Left ventricle myocardium inferior (tissue), 1 donor: ENCODE data around the gene LIMS2. TPM values are rescaled to one million over a fixed set of nuclear protein-coding genes. Genes with fewer than 3 reads are reported as not detected.

Source experiments
- DNase-seq: peaks from one replicate; pipeline ENCODE4 v3.0.0-alpha.2; 2020
- H3K27ac ChIP-seq: fragments of 200-600 bp; replicated peaks from 2 replicates; pipeline ENCODE4 v1.8.0; 2021
- H3K27me3 ChIP-seq: fragments of 200-600 bp; 2 replicates; pipeline ENCODE4 v1.8.0; 2021; ENCODE audit warnings: low read depth
- H3K36me3 ChIP-seq: fragments of 200-600 bp; 2 replicates; pipeline ENCODE4 v1.8.0; 2021
- H3K4me1 ChIP-seq: fragments of 200-600 bp; 2 replicates; pipeline ENCODE4 v1.8.0; 2021
- H3K4me3 ChIP-seq: fragments of 200-600 bp; 2 replicates; pipeline ENCODE4 v1.8.0; 2021; ENCODE audit warnings: mild to moderate bottlenecking, moderate library complexity
- H3K9me3 ChIP-seq: fragments of 200-600 bp; replicated peaks from 2 replicates; pipeline ENCODE4 v1.8.0; 2021
- intact Hi-C: fragments of 100-400 bp; cut with micrococcal nuclease; formaldehyde crosslinking; loops from one replicate; pipeline ENCODE4 v1.11.0; 2022
- total RNA-seq: library from RNA; stranded (reverse); fragmentation: NEBNext Ultra II Directional; extraction: Animal tissue kit (Norgen Biotek cat#: 25700); gene quantifications from one replicate; pipeline ENCODE4 v1.2.1, GENCODE V29; 2021
- TF ChIP-seq, protein P1 (sequence below): fragments of 200-600 bp; IDR thresholded peaks from 2 replicates; pipeline ENCODE4 v1.8.0; 2021; ENCODE audit warnings: antibody characterized with exemption, mild to moderate bottlenecking, borderline replicate concordance
- donor health status: DM: no; HTN: yes; CAD: no; lungs with severe emphysema.

The LIMS2 gene
- total RNA-seq, 1 donor from 2014 or later = 173 TPM

- no peak for DNase-seq
Observed at GRCh38 chr2:127643439-127644065, 31.8 kb downstream of the LIMS2 start.

GRCh38 chr2:127642706-127643438, 32.5 kb downstream of the LIMS2 start:
- intact Hi-C loops = no loop called here
- no peak overlapping the region for H3K4me3 ChIP-seq
- no peaks in the 10 kb centered on the region for H3K27me3 ChIP-seq
- H3K9me3 ChIP-seq = no peaks in the 10 kb centered on the region
- no peak for DNase-seq
- peaks cover 60% of the 10 kb centered on the region for H3K36me3 ChIP-seq
- peaks cover 97% of the 10 kb centered on the region for H3K4me1 ChIP-seq
- TF ChIP-seq, protein P1, sequence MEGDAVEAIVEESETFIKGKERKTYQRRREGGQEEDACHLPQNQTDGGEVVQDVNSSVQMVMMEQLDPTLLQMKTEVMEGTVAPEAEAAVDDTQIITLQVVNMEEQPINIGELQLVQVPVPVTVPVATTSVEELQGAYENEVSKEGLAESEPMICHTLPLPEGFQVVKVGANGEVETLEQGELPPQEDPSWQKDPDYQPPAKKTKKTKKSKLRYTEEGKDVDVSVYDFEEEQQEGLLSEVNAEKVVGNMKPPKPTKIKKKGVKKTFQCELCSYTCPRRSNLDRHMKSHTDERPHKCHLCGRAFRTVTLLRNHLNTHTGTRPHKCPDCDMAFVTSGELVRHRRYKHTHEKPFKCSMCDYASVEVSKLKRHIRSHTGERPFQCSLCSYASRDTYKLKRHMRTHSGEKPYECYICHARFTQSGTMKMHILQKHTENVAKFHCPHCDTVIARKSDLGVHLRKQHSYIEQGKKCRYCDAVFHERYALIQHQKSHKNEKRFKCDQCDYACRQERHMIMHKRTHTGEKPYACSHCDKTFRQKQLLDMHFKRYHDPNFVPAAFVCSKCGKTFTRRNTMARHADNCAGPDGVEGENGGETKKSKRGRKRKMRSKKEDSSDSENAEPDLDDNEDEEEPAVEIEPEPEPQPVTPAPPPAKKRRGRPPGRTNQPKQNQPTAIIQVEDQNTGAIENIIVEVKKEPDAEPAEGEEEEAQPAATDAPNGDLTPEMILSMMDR = no peak
- peak overlapping the region; percentile 94 for H3K27ac ChIP-seq

More at GRCh38 chr2:127643439-127644065, 31.8 kb downstream of the LIMS2 start:
- TF ChIP-seq, protein P1 = no peak
- intact Hi-C loops = no loop called here
- H3K27ac ChIP-seq = peak overlapping the region; percentile 94
- H3K27me3 ChIP-seq = no peaks in the 10 kb centered on the region
- no peak overlapping the region for H3K4me3 ChIP-seq
- no peaks in the 10 kb centered on the region for H3K9me3 ChIP-seq
- peaks cover 97% of the 10 kb centered on the region for H3K4me1 ChIP-seq
- H3K36me3 ChIP-seq = peaks cover 56% of the 10 kb centered on the region

GRCh38 chr2:127641846-127642507, 33.4 kb downstream of the LIMS2 start:
- peak overlapping the region; percentile 94 for H3K27ac ChIP-seq
- H3K27me3 ChIP-seq = no peaks in the 10 kb centered on the region
- intact Hi-C loops = no loop called here
- H3K4me1 ChIP-seq = peaks cover 97% of the 10 kb centered on the region
- H3K9me3 ChIP-seq = no peaks in the 10 kb centered on the region
- TF ChIP-seq, protein P1 = no peak
- H3K4me3 ChIP-seq = no peak overlapping the region
- DNase-seq = no peak
- peaks cover 60% of the 10 kb centered on the region for H3K36me3 ChIP-seq

DNA sequence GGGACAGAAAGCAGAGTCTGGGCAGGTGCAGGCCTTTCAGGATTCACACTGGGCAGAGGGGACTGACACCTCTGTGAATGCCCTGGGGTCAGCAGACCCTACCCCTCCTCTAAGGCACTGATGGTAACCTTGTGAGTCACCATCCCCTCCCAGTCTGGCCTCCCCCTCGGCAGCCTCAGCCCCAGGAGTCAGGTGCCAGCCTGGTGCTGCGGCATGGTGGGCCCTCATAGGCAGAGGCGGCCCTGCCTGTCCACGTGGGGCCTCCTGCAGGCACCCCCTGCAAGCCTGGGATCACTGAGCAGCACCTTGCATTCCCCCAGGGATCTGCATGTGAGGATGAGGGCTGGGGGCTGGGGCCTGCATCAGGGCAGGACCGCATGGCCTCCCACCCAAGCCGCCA, 34.2 kb downstream of the LIMS2 start:
- peaks cover 97% of the 10 kb centered on the region for H3K4me1 ChIP-seq
- H3K27me3 ChIP-seq = no peaks in the 10 kb centered on the region
- H3K27ac ChIP-seq = peak overlapping the region; percentile 94
- H3K36me3 ChIP-seq = peaks cover 55% of the 10 kb centered on the region
- DNase-seq = no peak
- no peak overlapping the region for H3K4me3 ChIP-seq
- TF ChIP-seq, protein P1 = no peak
- no peaks in the 10 kb centered on the region for H3K9me3 ChIP-seq
- intact Hi-C loops = no loop called here

- no peak for DNase-seq
- intact Hi-C loops = no loop called here
- no peaks in the 10 kb centered on the region for H3K9me3 ChIP-seq
- H3K4me3 ChIP-seq = no peak overlapping the region
- H3K27me3 ChIP-seq = no peaks in the 10 kb centered on the region
- H3K4me1 ChIP-seq = peaks cover 97% of the 10 kb centered on the region
- H3K36me3 ChIP-seq = peaks cover 51% of the 10 kb centered on the region
- H3K27ac ChIP-seq = peak overlapping the region; percentile 94
- TF ChIP-seq, protein P1 = peak; percentile 36
Observed at GRCh38 chr2:127640082-127641072, 35.0 kb downstream of the LIMS2 start.
